HG03045 (cell line): ENCODE results near the gene CDH11.

ENCODE experiments used
- ATAC-seq: cut with Tn5 transposase; IDR thresholded peaks from one replicate; pipeline ENCODE4 v1.9.1; 2021; ENCODE audit warnings: mild to moderate bottlenecking, moderate library complexity; ENCODE audit not compliant: unreplicated experiment

CDH11 gene

DNA sequence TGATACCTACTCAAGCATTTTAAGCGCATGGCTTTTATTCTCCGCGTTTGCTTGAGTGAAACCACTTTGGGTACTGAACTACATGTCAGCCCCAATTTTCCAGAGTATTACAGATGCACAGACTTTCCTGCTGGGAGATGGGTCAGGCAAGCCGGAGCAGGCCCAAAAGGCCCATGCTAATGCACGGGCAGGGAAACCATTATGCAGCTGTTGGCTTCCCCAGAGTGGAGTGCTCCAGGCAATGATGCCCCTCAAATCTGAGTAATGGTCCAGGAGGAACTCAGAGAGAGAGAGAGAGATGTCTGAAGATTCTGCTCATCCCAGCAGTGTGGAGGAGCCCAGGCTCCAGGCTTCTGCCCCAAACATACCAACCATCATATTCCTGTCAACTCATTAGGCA lies 80.2 kb downstream of the CDH11 start:
- no peak for ATAC-seq

DNA sequence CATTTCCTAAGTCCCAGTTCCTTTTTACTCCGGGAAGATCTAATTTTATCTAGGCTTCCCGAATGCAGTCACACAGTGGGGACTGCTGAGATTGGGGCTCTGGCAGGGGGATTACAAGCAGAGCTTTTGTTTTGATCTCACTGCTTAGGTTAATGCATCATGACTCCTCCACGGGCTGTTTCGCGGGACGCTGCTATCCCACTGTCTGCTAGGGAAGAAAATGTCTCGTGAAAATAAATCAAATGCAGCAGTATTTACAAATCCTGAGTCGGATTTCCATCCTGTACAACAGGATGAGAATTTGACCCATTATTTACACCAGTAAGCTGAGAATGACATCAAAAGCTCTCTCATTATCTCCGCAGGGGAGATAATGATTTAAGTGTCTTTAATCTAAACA lies 83.8 kb downstream of the CDH11 start:
- no peak for ATAC-seq

DNA sequence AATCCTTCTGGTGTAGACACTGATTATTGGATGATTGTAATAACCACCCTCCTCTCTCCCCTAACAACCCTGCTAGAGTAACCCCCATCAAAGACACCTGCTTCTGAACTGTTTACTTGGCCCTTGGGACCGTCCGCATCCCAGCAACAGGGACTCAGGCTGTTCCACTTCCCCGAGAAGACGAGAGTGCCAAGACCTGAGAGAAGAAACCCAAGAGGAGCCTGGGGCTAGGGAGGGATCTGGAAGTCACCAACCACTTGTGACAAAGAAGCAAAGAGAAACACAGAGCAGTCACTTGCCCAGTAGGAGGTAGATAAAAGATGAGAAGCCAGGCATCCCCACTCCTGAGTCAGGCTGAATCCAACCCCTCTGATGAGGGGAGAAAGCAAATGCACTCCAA lies 84.3 kb downstream of the CDH11 start:
- no peak for ATAC-seq

DNA sequence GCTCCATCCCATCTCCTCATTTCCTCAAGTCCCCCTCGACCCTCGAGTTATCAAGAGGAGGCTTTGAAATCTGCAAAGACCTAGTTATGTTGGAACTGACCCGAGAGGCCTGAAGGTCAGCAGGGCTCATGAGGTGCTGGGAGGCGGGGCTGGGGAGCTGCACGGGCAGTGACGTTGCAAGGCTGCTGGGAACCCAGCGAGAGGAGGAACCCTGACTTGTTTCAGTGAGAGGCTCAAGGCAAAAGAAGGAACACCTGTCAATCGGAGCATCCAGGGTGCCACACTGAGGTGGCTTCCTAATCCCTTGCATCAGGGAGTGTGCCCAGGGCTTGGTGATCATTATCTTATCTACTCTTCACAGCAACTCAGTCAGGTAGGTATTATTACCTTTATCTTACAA lies 86.9 kb downstream of the CDH11 start:
- no peak for ATAC-seq

DNA sequence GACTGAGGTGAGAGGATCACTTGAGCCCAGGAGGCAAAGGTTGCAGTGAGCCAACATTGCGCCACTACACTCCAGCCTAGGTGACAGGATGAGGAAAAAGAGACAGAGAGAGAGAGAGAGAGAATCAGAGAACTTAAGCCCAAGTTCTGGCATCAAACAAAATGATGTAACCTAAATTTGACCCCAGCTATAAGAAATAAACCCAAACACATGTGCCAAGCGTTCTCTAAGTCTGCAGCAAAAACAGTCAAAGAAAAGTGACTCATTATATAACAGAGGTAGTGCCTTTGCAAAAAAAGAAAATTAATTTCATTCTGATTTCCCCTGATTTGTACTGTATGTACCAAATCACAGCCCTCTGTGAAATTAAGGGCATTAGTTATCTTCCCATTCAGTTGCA lies 89.5 kb downstream of the CDH11 start:
- no peak for ATAC-seq

DNA sequence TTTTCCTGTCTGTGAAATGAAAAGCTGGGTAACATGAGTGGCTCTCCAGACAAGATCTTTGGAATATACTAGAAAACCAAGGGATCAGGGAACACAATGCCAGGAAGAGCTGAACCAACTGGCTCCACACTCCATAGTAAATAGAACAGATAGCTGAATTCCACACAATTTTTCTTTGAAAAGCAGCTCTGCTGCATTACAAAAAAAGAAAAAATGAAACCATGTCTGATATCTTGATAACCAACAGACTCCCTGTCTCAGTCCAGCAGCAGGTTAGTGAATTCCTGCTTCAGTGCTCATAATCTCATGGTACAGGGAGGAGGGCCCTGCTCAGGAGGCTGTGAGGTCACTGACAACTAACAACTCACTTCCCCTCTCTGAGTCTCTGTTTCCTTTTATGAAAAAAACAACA lies 97.1 kb downstream of the CDH11 start:
- ATAC-seq = no peak

DNA sequence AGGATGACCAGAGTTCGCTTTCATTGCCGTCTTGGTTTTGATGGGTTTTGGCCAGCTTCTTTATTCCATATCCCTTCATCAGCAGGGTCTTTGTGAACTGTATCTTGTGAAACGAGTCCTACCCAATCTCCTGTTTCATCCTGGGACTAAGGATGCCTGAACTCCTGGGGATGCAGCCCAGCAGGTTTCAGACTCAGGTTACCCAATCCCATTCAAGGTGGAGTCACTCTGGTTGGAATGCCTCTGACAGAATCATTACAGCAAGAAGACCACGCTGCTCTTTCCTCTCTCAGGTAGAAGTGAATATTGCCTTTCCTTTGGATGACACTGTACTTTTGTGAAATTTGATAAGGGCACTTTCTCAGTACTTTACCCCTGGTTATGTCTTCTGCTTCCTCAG lies 98.1 kb downstream of the CDH11 start:
- no peak for ATAC-seq

DNA sequence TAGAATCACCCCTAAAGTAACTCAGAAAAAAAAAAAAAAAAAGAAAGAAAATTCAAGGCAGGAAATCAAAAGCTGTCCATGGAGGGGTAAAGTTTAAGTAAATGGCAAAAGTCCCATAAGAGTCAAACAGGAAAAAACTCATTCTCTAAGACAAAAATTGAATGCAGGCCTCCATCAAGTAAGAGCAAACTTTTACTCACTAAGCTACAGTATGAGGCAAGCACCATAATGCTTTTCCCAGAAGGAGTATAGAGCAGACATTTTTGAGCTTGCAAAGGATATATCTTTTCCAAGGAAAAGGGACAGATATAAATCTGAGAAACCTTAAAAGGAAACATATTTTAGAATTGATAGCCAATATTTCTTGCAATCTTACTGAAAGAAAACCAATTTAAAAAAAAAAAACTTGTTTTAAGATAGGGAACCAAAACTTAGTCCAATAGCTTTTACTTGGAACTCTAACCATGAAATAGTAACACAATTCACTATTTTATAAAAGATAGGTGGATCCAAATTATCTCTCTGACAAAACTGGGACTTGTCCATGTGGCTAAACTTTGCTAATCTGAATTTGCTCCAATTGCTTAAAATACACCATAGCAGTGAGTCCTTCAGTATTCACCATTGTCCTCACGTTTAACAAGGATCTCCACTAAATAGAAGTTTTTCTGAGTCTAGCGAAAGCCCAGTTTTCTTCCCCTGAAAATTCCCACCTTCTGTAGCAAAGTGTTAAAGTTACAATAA lies 99.8 kb downstream of the CDH11 start:
- ATAC-seq = no peak

DNA sequence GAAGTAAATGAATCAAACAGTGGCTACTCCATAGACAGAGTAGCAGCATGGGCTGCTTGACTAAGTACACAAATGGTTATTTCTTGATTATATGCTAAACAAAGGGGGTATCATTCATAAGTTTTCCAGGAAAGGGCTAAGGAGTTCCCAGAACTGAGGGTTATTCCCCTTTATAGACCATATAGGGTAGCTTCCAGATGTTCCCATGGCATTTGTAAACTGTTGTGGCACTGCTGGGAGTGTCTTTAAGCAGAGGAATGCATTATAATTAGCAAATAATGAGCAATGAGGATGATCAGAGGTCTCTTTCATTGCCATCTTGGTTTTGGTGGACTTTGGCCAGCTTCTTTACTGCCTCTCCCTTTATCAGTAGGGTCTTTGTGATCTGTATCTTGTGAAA lies 105.1 kb downstream of the CDH11 start:
- no peak for ATAC-seq

DNA sequence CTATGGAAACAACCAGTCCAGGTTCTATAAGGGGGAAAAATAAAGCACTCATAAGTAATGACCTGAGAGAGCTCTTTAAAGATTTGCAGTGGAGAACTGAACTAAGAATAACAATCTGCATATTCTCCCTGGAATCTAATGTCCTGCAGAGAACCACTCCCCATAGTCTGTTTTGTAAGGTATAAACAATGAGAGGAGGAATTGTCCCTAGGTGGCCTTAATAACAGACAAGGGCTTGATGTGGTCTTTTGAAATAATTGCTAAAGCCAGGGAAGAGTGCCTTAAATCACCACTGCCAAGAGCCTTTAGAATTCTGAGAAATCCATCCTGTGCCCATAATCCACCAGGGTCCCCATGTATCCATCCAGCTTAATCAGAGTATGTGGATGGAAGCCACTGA lies 106.3 kb downstream of the CDH11 start:
- no peak for ATAC-seq

DNA sequence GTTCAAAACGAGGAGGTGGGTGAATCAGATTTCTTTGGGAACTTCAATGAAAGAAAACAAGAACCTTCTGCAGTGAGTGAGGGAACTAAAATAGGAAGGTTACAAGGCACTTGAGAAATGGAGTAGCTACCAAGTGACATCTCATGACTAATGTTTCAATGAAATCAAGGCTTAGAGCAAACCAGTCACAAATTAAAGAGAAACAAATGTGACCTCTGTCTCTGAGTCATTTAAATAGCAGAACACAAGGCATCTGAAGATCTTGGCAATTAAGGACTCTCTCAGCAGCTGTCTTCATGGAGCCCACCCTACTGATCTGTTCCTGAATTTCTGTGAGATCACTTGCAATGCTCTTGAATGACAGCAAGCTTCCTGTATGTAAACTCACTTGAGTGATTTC lies 109.5 kb downstream of the CDH11 start:
- ATAC-seq = no peak

DNA sequence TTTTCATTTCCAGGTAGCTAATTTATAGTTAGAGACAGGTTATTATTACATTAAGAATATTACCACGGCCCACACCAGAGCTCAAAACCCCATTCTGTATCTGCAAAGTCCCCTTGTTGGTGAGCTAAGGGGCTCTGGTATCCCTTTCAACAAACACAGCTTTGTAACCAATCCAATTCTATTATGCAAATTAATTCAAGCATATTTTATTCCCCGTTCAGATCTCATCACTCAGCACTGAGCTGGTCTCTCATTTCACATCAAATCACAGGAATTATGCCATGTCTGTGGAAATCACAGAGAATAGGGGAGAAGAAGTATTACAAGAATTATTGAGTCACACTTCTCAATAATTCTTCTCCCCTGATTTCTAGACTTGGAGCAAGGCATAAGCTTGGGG lies 111.7 kb downstream of the CDH11 start:
- no peak for ATAC-seq

DNA sequence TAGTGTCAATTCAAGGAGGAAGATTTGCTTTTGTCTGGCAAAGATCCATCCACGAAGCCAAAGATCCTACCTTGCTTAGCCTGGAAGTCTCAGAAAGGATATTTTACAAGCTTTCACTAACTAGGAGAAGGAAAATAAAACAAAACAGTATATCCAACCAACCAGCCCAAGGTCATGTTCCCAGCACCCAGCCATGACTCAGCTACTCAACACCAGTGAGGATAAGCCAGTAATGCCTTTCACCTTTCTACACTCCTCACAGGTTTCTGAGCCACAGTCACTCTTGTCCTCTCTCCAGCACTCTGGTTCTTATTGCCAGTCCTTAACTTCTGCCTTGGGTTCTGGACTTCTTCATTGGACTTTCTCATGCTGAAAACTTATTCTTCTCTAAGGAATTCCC lies 116.2 kb downstream of the CDH11 start:
- ATAC-seq = no peak

DNA sequence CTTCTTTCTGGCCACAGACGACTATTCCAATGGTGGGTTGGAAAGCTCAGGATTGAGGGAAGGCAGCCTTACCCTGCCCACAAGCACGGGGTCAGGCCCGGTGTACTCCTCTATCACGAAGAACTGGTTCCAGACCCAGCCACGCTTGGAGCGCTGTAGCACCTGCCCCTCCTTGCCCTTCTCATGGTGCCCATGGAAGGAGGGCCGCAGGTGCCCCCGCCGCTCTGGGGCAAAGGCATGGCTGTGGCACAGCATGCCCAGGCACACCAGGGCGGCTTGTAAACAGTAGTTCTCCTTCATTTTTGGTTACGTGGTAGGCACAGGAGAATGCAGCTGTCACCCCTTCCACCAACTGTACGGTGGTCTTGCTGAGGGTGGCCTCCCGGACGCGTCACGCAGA lies 117.3 kb downstream of the CDH11 start:
- ATAC-seq = no peak

DNA sequence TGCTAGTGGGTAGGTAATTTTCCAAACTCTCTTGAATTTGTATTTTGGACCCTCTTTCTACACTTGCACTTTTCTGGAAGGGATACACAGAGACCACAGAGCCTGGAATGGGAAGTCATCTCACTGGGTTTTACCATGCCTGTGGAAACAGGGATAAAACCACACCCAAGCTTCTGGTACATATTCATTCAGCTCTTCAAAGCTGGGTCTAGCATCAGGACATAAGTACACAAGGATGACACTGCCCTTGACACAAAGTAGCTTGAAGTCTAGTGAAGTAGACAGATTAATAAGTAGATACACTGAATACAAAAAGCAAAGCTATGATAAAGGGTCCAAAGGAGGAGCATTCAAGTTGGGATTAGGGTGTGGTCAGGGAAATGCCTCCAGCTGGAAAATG lies 118.2 kb downstream of the CDH11 start:
- ATAC-seq = no peak

DNA sequence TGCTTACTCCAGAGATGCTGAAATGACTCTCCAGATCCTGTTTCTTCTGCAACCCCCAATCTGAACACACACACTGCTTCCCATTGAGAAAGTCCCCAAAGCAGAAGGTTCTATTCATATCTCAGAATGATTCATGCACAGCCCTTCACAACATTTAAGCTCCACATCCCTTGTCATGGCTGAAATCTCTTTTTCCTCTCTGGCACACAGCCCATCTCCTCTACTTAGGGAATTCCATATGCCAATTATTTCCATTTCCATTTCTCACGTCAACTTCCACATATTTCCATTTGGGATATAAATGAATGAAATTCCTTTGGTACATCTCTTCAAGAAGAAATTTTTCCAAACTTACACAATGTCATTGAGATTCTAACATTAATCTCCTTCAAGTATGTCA lies 119.6 kb downstream of the CDH11 start:
- ATAC-seq = no peak

DNA sequence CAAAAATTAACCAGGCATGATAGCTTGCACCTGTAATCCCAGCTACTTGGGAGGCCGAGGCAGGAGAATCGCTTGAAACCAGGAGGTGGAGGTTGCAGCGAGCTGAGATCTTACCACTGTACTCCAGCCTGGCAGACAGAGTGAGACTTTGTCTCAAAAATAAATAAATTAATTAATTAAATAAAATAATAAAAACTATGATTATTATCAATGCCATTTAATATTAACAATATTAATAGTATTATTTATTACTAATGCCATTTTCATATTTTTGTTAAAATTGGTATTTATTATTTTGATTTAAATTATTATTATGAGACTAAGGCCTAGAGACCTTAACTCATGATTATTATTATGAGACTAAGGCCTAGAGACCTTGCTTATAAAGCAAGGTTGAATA lies 121.2 kb downstream of the CDH11 start:
- ATAC-seq = no peak

DNA sequence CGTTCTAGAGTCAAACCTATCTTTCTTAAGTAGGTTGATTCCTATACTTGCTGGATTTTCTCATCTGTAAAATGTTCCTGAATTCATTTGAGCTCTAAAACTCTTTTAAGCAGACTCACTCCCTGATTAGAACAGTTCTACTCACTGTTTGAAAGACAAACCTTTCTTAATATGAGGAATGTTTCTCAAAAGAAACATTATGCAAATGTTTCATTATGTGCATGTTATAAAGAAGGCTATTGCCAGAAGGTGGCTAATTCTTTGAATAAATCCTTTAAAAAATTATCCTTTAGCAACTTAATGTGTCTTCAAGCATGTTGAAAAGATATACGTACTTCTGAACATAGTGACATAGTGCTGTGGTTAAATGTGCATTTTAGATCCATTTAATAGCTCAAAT lies 124.1 kb downstream of the CDH11 start:
- ATAC-seq = no peak

DNA sequence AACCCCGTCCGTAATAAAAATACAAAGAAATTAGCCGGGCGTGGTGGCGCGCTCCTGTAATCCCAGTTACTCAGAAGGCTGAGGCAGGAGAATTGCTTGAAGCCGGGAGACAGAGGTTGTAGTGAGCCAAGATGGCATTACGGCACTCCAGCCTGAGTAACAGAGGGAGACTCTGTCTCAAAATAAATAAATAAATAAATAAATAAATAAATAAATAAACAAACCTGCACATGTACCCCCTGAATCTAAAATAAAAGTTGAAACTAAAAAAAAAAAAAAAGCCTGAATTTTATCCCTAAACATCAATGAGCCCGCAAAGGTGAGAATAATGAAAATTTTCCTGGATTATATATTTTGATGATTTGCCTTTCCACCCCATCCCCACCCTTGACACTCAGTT lies 124.7 kb downstream of the CDH11 start:
- no peak for ATAC-seq

DNA sequence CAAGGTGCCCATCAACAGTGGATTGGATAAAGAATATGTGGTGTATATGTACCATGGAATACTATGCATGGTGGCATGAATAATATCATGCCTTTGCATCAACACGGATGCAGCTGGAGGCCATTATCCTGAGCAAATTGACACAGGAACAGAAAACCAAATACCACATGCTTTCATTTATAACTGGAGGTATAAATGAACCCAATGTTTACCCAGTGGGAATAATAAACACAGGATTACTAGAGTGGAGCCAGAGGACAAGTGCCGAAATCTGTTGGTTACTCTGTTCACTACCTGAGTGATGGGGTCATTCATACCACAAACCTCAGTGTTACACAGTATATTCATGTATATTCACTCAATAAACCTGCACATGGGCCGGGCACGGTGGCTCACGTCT lies 125.2 kb downstream of the CDH11 start:
- no peak for ATAC-seq

DNA sequence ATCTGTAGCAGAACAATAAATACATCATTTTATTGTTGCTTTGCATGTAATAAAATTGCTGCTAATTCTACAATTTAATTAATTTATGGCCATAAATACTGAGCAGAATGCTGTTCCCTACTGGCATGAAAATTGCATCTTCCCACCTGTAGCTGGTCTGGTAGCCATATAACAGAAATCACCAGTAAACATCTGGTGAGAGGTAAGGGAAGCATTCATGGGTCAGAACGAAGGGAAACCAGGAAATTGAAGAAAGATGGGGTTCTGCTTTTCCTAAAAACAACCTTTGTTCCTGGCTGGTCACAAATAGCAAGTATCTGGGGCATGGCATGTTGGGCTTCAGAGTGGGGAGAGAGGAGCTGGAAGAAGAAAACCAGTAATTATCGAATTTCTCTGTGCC lies 128.4 kb downstream of the CDH11 start:
- no peak for ATAC-seq

DNA sequence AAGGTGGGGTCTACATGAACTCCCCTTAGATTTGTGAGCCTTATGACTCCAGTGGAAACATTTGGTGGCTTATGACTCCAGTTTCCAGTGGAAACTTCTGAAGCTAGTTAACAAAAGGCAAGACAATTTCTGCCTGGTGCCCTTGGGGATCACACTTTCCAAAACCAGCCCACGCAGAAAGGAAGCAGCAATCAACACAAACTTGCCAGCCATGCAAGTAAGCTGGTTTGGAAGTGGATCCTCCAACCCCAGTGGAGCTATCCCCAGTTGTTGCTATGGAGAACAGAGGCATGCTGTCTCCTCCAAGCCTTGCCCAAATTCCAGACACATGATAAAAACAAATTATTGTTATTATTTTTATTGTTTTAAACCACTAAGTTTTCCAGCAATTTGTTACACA lies 130.9 kb downstream of the CDH11 start:
- no peak for ATAC-seq

DNA sequence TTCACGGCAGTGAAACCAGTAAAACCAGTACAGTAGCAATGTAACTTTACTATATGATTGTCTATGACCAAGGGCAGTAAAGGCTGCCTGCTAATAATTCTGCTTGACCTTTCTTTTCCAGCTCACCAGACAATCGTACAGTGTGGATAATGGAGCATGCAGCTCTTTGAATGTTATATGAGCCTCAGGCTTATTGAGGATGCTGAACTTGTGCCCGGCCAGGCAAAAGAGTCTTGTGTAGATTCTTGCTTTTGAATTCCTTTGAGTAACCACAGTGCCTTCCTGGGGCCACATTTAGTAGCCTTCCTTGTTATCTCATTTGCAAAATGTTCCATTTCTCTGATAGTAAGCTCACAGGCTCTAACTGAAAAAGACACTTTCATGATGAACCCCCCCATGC lies 131.8 kb downstream of the CDH11 start:
- no peak for ATAC-seq
